ENCODE data around the gene PLPP7.
"Not testable (repeated sequence)": the region's sequence is repeated elsewhere in the genome, so short reads cannot be mapped to it uniquely, and the experiment has no call there.

Gene PLPP7

GRCh38 chr9:131289301-131290035 lies at the start of gene PLPP7:
PLPP7 (plus strand) TSS chr9:131289723; CDS start chr9:131289998, 275 bp downstream.
- peak; percentile 81 for DNase-seq (ENCODE audit: low read depth)

- DNase-seq (ENCODE audit: low read depth), result no peak
Measured at GRCh38 chr9:131240047-131240921, 49.2 kb upstream of the PLPP7 start.

GRCh38 chr9:131244331-131244730 lies 45.2 kb upstream of the PLPP7 start:
- DNase-seq (ENCODE audit: low read depth), result not testable (repeated sequence)

GRCh38 chr9:131246618-131247017 lies 42.9 kb upstream of the PLPP7 start:
- DNase-seq (ENCODE audit: low read depth), result no peak

GRCh38 chr9:131252120-131252519 lies 37.4 kb upstream of the PLPP7 start:
- no peak for DNase-seq (ENCODE audit: low read depth)

GRCh38 chr9:131253891-131254491 lies 35.5 kb upstream of the PLPP7 start:
- DNase-seq (ENCODE audit: low read depth), result peak; percentile 32

GRCh38 chr9:131254626-131255025 lies 34.9 kb upstream of the PLPP7 start:
- DNase-seq (ENCODE audit: low read depth), result no peak

GRCh38 chr9:131255676-131256197 lies 33.8 kb upstream of the PLPP7 start:
- no peak for DNase-seq (ENCODE audit: low read depth)

- DNase-seq (ENCODE audit: low read depth), result no peak
Measured at GRCh38 chr9:131257266-131258025, 32.1 kb upstream of the PLPP7 start.

GRCh38 chr9:131258186-131258585 lies 31.3 kb upstream of the PLPP7 start:
- DNase-seq (ENCODE audit: low read depth), result no peak

- no peak for DNase-seq (ENCODE audit: low read depth)
Measured at GRCh38 chr9:131258698-131259431, 30.7 kb upstream of the PLPP7 start.

- no peak for DNase-seq (ENCODE audit: low read depth)
Measured at GRCh38 chr9:131259432-131259898, 30.1 kb upstream of the PLPP7 start.

GRCh38 chr9:131259916-131260597 lies 29.5 kb upstream of the PLPP7 start:
- no peak for DNase-seq (ENCODE audit: low read depth)

GRCh38 chr9:131260751-131261452 lies 28.6 kb upstream of the PLPP7 start:
- DNase-seq (ENCODE audit: low read depth), result no peak

- DNase-seq (ENCODE audit: low read depth), result peak; percentile 23
Measured at GRCh38 chr9:131262327-131263032, 27.0 kb upstream of the PLPP7 start.

GRCh38 chr9:131263033-131263343 lies 26.5 kb upstream of the PLPP7 start:
- DNase-seq (ENCODE audit: low read depth), result not testable (repeated sequence)

- no peak for DNase-seq (ENCODE audit: low read depth)
Measured at GRCh38 chr9:131263701-131264100, 25.8 kb upstream of the PLPP7 start.

- no peak for DNase-seq (ENCODE audit: low read depth)
Measured at GRCh38 chr9:131264231-131264630, 25.3 kb upstream of the PLPP7 start.
